Measurements from ENCODE around the gene EFNA5.

Gene EFNA5

DNA sequence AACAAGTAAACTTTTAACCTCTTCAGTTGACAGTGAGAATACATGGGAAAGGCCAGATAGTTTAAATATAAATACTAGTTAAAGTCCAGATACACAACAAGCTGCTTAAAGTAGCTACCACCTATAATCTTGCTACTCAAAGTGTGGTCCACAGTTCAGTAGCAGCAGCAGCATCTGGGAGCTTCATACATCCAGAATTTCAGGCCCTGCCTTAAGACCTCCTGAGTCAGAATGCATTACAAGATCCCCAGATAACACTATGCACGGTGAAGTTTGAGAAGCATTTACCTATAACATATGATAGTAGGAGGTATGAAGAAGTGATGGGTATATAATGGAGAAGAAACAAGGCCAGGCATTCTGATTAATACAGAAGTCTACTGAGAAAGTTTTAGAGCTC lies 244.5 kb downstream of the EFNA5 start:
- no peak for DNase-seq (ENCODE audit: low read depth)

DNA sequence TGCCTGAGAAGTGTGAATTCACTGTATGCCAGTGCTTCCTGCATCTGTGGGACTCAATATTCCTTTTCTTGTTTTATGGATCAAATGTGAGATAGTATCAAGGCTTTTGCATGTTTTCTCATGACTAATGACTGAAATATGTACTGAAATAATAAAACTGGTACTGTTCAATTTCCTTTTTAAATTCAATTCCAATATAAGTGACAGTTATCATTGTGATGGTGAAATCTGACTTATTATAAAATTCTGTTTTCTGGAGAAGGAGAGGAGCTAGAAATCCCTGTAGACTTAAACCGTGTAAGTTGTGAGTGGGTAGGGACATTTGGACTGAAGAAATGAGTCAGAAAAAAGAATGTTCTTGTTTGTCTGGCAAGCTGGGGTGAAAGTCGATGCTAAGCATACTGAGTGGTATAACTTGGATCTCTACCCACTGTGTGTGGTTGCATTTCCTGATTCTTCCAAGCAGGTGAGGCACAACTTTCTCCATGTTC lies 245.2 kb downstream of the EFNA5 start:
- DNase-seq (ENCODE audit: low read depth), result no peak

DNA sequence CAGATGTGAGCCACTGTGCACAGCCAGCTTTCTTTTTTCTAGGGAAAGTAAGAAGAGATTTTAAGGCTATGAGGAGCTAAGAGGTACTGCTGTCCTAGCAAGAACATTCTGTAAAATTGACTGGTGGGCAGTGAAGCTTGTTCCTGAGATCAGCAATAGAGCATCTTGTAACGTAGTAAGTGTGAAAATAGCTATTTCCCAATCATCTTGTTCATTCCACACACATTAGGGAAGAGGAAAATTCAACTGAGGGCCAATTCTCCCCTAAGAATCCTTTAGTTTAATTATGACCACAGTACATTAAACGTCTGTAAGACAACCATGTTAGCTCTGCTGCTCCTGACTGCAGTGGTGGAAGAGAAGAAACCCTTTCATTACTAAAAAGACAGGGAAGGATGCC lies 246.2 kb downstream of the EFNA5 start:
- DNase-seq (ENCODE audit: low read depth), result no peak

DNA sequence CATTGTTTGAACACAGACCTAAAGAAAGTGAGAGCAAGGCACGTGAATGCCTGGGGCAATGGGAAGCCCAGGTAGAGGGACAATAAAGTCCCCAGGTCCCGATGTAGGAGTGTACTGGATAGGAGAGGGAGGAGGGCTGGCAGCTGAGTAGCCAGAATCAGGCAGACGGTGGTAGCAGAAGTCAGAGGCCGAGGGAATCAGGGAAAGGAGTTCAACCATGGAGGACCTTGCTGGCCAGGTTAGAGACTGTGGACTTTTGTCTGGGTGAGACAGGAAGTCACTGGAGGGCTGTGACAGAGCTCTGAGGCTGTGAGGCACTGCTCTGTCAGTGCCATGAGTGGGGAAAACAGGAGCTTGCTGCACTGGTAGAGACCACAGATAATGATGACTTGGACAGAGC lies 248.2 kb downstream of the EFNA5 start:
- DNase-seq (ENCODE audit: low read depth), result no peak

DNA sequence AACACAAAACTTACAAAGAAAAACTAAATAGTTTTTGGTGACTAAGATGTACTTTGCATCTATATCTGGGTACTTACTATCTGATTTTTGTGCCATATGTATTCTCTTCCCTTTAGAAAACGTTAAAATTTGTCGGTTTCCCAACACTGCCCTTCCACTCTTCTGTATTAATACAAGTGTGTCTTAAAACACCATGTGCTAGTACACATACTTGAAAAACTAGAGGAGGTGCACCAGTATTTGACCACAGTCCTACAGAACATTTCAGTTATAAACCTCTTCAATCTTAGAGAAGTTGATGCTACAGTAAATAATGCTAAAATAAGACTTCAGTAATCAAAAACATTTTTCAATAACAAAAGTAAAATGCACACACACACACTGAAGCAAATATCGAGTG lies 251.2 kb downstream of the EFNA5 start:
- DNase-seq (ENCODE audit: low read depth), result no peak

DNA sequence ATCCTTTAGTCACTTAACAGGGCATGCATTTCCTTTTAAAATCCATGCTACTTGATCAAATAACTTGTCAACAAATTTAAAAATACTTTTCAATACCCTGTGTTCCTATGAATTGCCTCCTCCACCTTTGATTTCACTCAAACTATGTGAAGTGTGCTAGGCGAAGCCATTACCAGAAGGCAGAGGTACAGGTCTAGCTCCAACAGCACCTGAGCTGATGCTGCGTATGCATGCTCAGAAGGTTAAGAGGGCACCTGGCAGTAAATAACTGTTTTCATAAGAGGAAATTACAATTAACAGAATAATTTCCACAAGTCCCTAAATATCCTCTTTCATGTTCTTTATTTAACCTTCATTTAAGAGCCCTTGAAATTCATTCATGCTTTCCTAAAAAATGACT lies 251.8 kb downstream of the EFNA5 start:
- no peak for DNase-seq (ENCODE audit: low read depth)

DNA sequence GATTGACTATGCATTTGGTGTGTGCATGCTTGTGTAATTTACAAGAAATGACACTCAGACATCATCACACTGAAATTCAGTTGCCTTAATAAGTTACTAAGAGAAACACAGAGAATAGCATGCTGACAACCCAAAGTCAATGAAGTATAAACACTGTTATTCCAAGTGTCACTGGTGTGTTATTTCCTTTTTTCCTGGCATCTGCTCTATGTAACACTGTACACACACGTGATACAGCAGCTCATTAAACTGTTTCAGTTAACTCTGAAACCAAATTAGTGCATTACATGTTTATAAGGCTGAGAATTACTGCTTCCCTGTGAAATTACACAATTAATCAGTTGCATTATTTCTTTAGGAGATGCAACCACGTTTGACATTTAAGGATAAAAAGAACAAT lies 252.7 kb downstream of the EFNA5 start:
- no peak for DNase-seq (ENCODE audit: low read depth)

DNA sequence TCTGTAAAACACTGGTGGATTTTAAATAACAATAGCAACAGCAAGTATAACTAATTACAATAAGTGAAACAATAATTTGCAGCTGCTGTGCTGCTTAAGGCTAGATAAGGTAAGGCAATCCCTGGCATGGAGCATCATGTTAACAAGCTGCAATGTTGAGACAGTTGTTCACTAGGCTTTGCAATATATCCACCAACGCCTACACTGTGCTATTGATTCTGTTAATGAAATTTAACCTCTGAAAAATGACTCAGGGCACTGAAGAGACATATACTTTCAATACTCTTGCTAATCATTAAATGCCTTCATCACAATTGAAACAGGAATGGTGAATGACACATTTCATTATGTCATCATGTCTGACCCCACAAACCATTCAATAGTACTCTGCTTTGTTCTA lies 255.0 kb downstream of the EFNA5 start:
- no peak for DNase-seq (ENCODE audit: low read depth)

DNA sequence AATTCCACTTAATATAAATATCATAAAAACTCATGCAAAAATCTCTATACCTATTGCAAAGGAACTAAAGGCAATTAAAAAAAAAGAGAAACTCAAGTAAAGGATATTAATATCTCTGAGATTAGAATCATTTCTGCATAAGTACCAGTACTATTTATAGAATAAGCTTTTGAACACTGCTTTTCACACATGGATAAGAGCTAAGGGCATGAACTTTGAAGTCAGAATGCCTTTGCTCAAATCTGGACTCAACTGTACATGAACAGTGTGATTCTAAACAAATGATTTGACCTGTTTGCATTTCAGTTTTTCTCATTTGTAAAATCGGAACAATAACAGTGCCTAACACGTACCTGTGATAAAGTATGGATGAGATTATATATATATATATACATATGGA lies 255.9 kb downstream of the EFNA5 start:
- no peak for DNase-seq (ENCODE audit: low read depth)

DNA sequence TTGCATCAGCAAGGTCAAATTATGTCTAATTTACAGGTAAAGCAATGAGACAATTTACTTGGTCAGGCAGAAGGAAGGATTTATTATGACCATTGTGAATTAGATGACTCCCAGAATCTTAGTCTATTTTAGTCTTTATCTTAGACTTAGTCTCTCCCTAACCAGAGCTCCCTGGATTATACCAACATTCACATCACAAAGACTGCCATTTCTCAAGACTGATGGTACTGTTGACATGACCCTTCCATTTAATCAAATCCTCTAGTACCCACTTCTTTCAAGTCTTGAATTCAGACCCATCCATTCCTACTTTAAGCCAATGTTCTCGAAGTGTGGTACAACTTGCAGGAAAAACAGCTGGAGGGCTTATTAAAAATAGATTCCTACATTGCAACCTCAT lies 257.0 kb downstream of the EFNA5 start:
- DNase-seq (ENCODE audit: low read depth), result no peak

DNA sequence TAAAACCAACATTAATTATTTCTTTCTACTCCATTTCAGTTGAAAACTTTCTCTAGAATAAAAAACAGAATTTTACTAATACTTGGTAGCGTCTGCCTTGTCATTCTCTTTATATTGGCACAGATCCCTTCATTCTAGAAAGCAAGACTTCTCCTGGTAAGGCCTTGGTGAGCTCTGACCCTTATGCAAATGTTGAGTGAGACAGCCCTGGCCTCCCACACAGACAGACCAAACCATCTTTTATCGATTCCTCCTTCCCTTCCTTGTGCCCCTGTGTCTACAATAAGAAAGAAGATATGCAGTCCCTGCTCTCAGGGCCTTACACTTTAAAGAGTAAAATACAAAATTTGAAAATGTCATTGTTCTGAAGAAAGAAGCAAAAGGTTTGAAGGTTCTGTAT lies 262.2 kb downstream of the EFNA5 start:
- DNase-seq (ENCODE audit: low read depth), result no peak

DNA sequence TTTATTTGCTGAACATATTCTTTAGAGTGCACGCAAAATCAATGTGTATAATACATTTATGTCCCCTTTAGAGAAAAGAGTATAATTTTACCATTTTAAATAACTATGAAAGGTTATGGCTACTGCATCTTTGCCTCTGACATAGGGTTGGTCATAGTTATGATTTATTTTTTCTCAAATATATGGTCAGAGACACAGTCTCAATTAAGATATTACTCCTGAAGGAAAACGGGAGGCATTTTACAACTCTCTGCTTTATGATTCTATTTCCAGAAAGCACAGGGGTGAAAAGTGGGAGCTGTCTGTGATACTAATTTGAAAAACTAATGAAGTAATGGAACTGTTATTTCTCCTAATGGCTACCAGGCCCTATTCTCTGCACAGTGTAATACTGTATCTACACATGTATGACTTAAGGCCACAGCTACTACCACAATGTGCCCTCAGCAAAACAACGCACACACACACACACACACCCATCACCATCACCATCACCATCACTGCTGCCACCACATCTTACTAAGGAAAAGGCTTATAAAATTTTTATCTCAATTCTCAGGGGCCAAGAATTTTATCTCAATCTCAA lies 262.9 kb downstream of the EFNA5 start:
- DNase-seq (ENCODE audit: low read depth), result no peak

DNA sequence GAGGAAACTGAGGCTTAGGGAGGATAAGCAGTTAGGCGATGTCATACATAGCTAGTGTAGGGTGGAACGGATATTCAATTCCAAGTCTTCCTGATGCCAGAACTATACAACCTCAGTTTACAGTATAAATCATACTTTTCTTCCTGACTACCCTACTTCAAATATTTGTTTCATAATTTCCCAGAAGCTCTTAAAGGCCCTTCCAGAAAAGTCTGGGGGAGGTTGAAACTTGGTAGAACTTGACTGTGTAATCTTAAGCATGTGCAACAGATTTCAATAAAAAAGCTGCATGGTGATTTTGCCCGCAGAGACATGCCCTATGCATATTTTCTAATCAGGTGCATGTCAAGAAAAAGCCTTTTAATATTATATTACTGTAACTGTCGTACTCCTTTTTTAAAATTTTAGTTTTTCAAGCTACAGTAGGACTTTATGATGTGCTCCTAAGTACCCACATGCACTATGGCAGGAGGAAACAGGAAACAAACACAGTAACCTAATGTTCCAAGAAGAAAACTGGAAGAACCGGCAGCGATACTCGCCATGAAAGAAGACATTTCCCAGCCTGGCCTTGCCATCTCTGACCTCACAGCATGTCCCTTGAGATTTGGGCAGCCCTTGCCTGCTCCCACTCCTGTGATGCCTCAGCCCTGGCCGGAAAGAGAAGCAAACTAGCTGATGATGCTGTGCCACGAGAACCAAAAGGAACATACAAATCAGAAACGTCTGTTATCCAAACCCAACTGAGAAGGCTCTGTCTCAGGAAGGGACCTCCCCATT lies 266.0 kb downstream of the EFNA5 start:
- DNase-seq (ENCODE audit: low read depth), result no peak

DNA sequence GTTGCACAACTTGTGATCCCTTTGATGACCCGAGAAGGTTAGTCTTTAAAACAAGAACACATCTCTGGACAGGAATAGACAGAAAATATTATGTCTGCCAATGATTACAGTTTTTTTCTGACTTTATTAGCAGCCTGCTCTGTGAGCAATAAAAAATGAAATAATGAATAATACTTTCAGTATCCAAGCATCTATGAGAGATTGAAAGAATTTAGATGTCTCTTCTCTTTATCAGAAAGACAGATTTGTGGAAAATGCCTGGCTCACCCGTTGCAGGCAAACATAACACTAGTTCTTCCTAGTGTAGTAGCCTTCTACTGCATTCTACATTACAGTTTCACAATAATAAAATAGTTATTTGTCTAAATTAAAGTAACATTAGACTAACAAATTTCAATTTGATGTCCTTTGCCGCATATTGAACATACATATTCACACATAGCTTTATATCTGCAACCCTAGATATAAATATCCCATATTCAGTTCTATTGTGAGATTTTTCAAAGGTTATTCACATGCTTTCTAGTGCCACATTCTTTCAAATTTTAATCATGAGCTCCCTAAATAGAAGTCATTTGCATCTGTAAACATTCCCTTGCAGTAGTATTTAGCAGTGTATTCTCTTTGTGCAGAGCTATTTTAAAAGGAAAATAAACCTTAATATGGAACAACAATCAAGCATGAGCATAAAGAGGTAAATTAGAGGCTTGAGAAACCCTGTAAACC lies 267.3 kb downstream of the EFNA5 start:
- DNase-seq (ENCODE audit: low read depth), result no peak

DNA sequence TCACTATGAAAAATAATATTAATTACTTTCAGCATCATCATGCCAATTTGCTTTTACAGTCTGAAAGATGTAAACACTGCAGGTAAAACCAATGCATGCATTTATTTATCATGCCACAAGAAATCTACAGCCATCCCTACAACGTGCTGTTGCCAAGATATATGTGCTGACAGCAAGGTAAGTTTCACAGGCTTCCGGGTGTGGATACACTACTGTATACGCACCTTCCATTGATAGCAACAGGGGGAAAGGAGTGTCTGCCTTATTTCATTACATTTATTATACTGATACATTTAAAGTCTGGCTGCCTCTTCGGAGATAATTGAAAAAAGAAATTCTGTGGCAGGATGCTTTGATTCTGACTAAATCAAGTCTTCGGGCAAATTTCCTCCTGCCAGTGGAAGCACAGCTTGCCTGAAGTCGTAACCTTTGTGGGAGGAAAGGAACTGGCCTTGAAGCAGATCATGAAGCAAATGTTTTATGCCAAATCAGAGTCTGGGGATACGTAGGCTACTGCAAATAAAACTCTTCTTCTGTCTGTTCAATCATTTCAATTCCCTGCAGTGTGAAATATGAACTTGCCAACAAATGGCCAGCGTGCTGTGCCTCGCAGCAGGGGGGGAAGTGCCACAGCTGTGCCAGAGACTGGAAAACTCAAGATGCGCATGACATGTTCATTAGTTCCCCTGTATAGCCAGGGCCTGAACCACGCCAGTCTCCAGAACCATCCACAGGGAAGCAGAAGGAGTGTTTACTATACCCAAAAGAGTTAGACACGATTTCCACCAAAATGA lies 268.1 kb downstream of the EFNA5 start:
- no peak for DNase-seq (ENCODE audit: low read depth)

DNA sequence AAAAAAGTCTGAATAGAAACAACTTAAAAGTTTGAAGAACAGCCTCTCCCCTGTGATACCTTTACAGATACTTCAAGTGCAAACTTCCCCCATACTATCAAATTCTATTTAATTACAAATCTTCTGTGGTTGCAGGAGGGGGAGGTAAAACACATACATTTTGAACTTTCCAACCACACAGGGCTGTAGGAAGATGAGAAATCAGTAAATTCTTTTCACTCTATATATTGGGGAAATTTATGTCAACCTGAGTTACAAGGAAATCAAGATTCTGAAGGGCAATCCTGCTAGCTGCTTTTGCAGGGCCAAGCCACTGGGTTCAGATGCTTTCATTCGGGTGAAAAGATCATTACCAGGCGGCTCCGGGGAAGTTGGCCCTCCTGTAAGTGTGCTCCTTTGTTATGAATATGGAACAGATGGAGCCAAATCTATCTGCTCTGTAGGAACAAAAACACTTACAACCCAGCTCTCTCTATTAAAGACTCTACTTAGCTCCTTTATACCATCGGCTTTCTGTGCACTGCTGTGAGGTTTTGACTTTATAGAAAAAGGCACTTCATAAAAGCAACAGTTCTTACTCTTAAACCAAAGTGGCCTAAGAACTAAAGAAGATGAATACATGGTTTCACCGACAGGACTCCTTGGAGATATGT lies 269.1 kb downstream of the EFNA5 start:
- DNase-seq (ENCODE audit: low read depth), result no peak

DNA sequence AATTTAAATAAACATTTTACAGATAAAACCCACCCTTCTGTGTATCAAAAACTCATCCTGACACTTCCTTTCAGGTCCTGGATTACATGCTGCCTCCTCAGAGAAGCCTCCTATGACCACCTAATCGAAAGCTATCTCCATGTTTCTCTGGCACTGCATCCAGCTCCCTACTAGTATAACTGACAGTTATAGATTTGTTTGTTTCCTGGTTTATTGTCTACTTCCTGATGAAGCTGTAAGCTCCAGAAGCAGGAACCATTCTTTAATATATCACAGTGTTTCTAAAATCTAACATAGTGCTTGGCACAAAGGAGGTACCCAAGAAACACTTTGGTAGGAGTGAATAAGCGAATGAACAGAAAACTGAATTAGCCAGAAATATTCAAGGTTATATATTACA lies 270.4 kb downstream of the EFNA5 start:
- no peak for DNase-seq (ENCODE audit: low read depth)

DNA sequence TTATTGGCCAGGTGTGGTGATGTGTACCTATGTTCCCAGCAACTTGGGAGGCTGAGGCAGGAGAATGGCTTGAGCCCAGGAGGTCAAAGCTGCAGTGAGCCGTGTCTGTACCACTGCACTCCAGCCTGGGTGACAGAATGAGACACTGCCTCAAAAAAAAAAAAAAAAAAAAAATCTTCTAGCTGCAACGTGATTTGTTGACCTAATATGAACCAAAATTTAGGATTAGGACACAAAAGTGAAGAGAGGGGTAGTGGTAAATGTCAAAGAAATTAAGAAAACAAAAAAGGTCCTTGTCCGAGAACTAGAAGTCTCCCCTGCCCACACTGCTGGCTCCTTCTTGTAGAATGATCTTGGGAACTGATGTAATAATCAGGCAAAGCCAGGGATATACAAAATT lies 272.0 kb downstream of the EFNA5 start:
- DNase-seq (ENCODE audit: low read depth), result no peak

DNA sequence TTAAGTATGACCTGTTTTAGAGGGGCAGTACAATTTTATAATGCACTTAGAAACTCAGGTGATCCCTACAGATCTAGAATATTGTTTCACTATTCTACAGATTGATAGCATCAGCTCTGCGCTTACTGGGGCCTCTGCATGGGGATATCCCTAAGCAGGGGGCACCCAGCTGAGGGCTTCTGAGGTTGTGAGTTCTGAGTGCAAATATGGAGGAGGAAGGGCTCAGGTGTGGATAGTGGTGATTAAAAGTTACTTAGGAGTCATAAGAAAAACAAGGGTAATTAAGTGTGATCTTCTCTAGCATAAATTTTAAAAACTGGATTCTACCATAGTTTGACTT lies 274.4 kb downstream of the EFNA5 start:
- no peak for DNase-seq (ENCODE audit: low read depth)

DNA sequence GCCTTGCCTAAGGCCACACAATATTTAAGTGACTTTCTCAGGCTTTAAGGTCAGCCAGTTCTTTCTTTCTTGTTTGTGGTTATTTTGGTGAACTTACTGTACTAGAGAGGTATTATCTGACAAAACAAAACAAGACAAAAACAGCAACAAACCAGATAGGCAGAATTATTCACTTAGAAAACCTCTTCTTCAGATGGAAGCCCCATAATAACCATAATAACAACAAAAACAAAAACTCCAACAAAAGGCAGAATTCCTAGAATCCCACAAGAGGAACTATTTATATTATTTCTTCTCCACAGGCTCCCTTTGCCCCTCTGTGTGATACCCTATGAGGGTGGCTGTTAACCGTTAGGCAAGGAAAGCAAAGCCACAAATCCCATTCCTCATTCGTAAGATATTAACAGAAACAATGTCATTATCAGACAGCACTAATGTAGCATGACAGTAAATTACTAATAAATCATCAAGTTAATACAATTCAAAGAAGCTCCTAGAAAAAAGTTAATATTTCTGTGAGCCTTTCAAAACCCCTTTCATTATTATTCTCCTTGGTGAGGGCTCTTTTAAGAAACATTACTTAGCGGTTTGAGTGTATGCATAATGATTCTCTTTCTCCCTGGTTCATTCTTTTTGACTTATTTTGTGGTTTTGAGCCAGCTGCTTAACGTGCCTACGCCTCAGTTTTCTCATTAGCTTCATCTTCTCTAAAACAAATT lies 274.9 kb downstream of the EFNA5 start:
- DNase-seq (ENCODE audit: low read depth), result no peak

DNA sequence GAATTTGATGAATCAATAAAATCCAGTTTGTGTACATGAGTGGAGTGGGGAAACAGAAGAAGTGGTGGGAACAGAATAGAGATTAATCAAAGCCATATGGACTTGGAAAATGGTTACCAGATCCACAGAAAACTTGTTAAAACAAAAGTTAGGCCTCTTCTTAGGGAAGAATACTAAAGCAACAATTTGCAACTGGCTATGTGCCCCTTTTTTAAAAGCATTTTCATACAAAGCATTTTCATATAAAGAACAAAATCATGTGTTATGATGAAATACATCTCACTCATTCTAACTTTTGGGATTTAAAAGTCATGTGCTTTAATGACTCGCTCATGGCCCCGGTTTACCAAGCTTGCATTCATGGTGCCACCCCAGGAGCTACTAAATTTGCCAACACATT lies 276.9 kb downstream of the EFNA5 start:
- DNase-seq (ENCODE audit: low read depth), result no peak

Data from CMK (cell line).